Activated T-helper 9 cell treated with anti-CD3 and anti-CD28 coated beads, Interleukin-2, amount 50 U/mL, for 16 hours (primary cell): ENCODE measurements around the gene SCO2.

Experiments
- DNase-seq: peaks from one replicate; pipeline ENCODE4 v3.0.0-alpha.2; 2020; ENCODE audit warnings: low read depth

SCO2 gene

GRCh38 chr22:50476868-50477267 lies 48.5 kb downstream of the SCO2 start:
- no peak for DNase-seq

GRCh38 chr22:50475652-50476002 lies 49.8 kb downstream of the SCO2 start:
- DNase-seq, result no peak

GRCh38 chr22:50474710-50475651 lies 50.4 kb downstream of the SCO2 start, which contains the start of gene SBF1:
Gene SBF1, minus strand, starts transcription at chr22:50475035. Its CDS starts 195 bp downstream, at chr22:50474840.
- peak; percentile 86 for DNase-seq

- no peak for DNase-seq
These were observed 51.3 kb downstream of the SCO2 start for GRCh38 chr22:50473855-50474671.
